NCI-H1436 (cell line): ENCODE measurements around the gene LYPD6B.

Source experiments
- DNase-seq: peaks from one replicate; lab custom pipeline; 2025; lab: John Stamatoyannopoulos, UW

LYPD6B gene

GRCh38 chr2:149076863-149077412 lies 38.4 kb downstream of the LYPD6B start:
- DNase-seq: no peak

- no peak for DNase-seq
Observed at GRCh38 chr2:149077861-149078260, 39.4 kb downstream of the LYPD6B start.

GRCh38 chr2:149080099-149080498 lies 41.6 kb downstream of the LYPD6B start:
- DNase-seq: no peak

- DNase-seq: peak; percentile 69
Observed at GRCh38 chr2:149080971-149081370, 42.5 kb downstream of the LYPD6B start.

GRCh38 chr2:149082079-149082478 lies 43.6 kb downstream of the LYPD6B start:
- no peak for DNase-seq

- no peak for DNase-seq
Observed at GRCh38 chr2:149082735-149083134, 44.2 kb downstream of the LYPD6B start.

- DNase-seq: no peak
Observed at GRCh38 chr2:149084924-149085795, 46.7 kb downstream of the LYPD6B start.

- no peak for DNase-seq
Observed at GRCh38 chr2:149087751-149088150, 49.3 kb downstream of the LYPD6B start.

- no peak for DNase-seq
Observed at GRCh38 chr2:149089068-149089467, 50.6 kb downstream of the LYPD6B start.

GRCh38 chr2:149090706-149091105 lies 52.2 kb downstream of the LYPD6B start:
- DNase-seq: no peak

- DNase-seq: no peak
Observed at GRCh38 chr2:149093579-149093978, 55.1 kb downstream of the LYPD6B start.

- DNase-seq: no peak
Observed at GRCh38 chr2:149094217-149095015, 55.9 kb downstream of the LYPD6B start.

- no peak for DNase-seq
Observed at GRCh38 chr2:149098701-149099100, 60.2 kb downstream of the LYPD6B start.

- DNase-seq: no peak
Observed at GRCh38 chr2:149099298-149099697, 60.8 kb downstream of the LYPD6B start.

GRCh38 chr2:149100739-149101699 lies 62.5 kb downstream of the LYPD6B start:
- no peak for DNase-seq

- no peak for DNase-seq
Observed at GRCh38 chr2:149101818-149102217, 63.3 kb downstream of the LYPD6B start.

GRCh38 chr2:149103081-149103620 lies 64.7 kb downstream of the LYPD6B start:
- DNase-seq: no peak

- DNase-seq: no peak
Observed at GRCh38 chr2:149104221-149104620, 65.7 kb downstream of the LYPD6B start.

GRCh38 chr2:149112068-149112467 lies 73.6 kb downstream of the LYPD6B start:
- no peak for DNase-seq

- no peak for DNase-seq
Observed at GRCh38 chr2:149112713-149113112, 74.2 kb downstream of the LYPD6B start.

- no peak for DNase-seq
Observed at GRCh38 chr2:149115781-149116180, 77.3 kb downstream of the LYPD6B start.
